GM10847 (cell line): ENCODE results near the gene ROBO4.

Source experiments
- POLR2A ChIP-seq: IDR thresholded peaks from 2 replicates; pipeline ENCODE4 v1.6.1; 2011; ENCODE audit not compliant: insufficient read length; ENCODE audit errors: extremely low read depth

The ROBO4 gene

GRCh38 chr11:124874571-124875255, 23.0 kb downstream of the ROBO4 start:
- TF ChIP-seq POLR2A: no peak

GRCh38 chr11:124873951-124874350, 23.7 kb downstream of the ROBO4 start:
- no peak for TF ChIP-seq POLR2A

- TF ChIP-seq POLR2A: no peak
These were observed 24.9 kb downstream of the ROBO4 start for GRCh38 chr11:124872741-124873140.

- TF ChIP-seq POLR2A: no peak
These were observed 25.4 kb downstream of the ROBO4 start for GRCh38 chr11:124872280-124872679.

GRCh38 chr11:124870430-124870829, 27.2 kb downstream of the ROBO4 start:
- no peak for TF ChIP-seq POLR2A

- TF ChIP-seq POLR2A: no peak
These were observed 27.7 kb downstream of the ROBO4 start for GRCh38 chr11:124869856-124870387.

- no peak for TF ChIP-seq POLR2A
These were observed 28.3 kb downstream of the ROBO4 start for GRCh38 chr11:124869331-124869730.

GRCh38 chr11:124868331-124869274, 29.1 kb downstream of the ROBO4 start:
- TF ChIP-seq POLR2A: no peak

- no peak for TF ChIP-seq POLR2A
These were observed 30.0 kb downstream of the ROBO4 start for GRCh38 chr11:124867700-124868099.

GRCh38 chr11:124865902-124866851, 31.5 kb downstream of the ROBO4 start:
- TF ChIP-seq POLR2A: no peak

GRCh38 chr11:124865181-124865901, 32.3 kb downstream of the ROBO4 start, which contains the start of gene ROBO3:
Gene ROBO3 (plus strand): TSS chr11:124865432. CDS start chr11:124865578, 146 bp downstream.
- no peak for TF ChIP-seq POLR2A

- TF ChIP-seq POLR2A: no peak
These were observed 32.8 kb downstream of the ROBO4 start for GRCh38 chr11:124864892-124865180.

GRCh38 chr11:124864176-124864891, 33.3 kb downstream of the ROBO4 start:
- no peak for TF ChIP-seq POLR2A

GRCh38 chr11:124863826-124864165, 33.9 kb downstream of the ROBO4 start:
- TF ChIP-seq POLR2A: no peak
